H1 (cell line): ENCODE measurements around the gene LAMP5. TPM values are rescaled to one million over a fixed set of nuclear protein-coding genes. Genes with fewer than 3 reads are reported as not detected.

ENCODE experiments used
- CTCF ChIA-PET: fragments of 300-600 bp; sonication (Branson Sonifier 250); formaldehyde crosslinking; loops from one replicate; lab custom pipeline; 2021; ENCODE audit not compliant: partially characterized antibody; lab: Charles Lee
- POLR2A ChIA-PET: fragments of 300-600 bp; sonication (Branson Sonifier 250); formaldehyde crosslinking; loops from one replicate; lab custom pipeline; 2021; ENCODE audit warnings: inconsistent platforms; ENCODE audit not compliant: partially characterized antibody; lab: Charles Lee
- DNase-seq, 2 experiments: peaks; one replicate each; pipeline versions ENCODE4 v3.0.0 to v3.0.0-alpha.2; 2010 to 2022; ENCODE audit warnings: low spot score in 2 of 2, low read depth in 1 of 2, mixed read lengths in 1 of 2
- FAIRE-seq: peaks from 2 replicates; lab custom pipeline; 2011; peaks lifted over from hg19 to GRCh38; lab: Jason Lieb, UNC
- H2AFZ ChIP-seq: 2 replicates; pipeline ENCODE4 v1.8.1; 2012; ENCODE audit warnings: low read length, inconsistent platforms
- H2AK5ac ChIP-seq: 2 replicates; pipeline ENCODE4 v1.6.1; 2013; ENCODE audit warnings: low read depth, low read length
- H2BK120ac ChIP-seq: replicated peaks from 2 replicates; pipeline ENCODE3; 2013; ENCODE audit warnings: low read depth, low read length, inconsistent platforms
- H2BK12ac ChIP-seq: 2 replicates; pipeline ENCODE4 v1.6.1; 2013; ENCODE audit warnings: low read depth, low read length
- H2BK15ac ChIP-seq: 2 replicates; pipeline ENCODE4 v1.6.1; 2013; ENCODE audit warnings: low read length
- H2BK20ac ChIP-seq: 2 replicates; pipeline ENCODE4 v1.6.1; 2013; ENCODE audit warnings: low read length
- H2BK5ac ChIP-seq: 2 replicates; pipeline ENCODE4 v1.6.1; 2013; ENCODE audit warnings: low read depth, low read length
- H3K14ac ChIP-seq: 2 replicates; pipeline ENCODE4 v1.6.1; 2013; ENCODE audit warnings: inconsistent platforms; ENCODE audit not compliant: insufficient read length
- H3K18ac ChIP-seq: 2 replicates; pipeline ENCODE4 v1.6.1; 2013; ENCODE audit warnings: low read length; ENCODE audit errors: extremely low read depth
- H3K23ac ChIP-seq: 2 replicates; pipeline ENCODE4 v1.6.1; 2013; ENCODE audit warnings: inconsistent platforms; ENCODE audit not compliant: insufficient read length
- H3K23me2 ChIP-seq: 2 replicates; pipeline ENCODE4 v1.6.1; 2013; ENCODE audit warnings: low read depth, low read length
- H3K27ac ChIP-seq: 2 replicates; pipeline ENCODE4 v1.6.1; 2011; ENCODE audit warnings: low read depth, low read length, inconsistent platforms
- H3K27me3 ChIP-seq, 4 experiments: replicated peaks in 1 of 4; 1 replicate in 1 of 4; 2 replicates in 3 of 4; pipeline versions ENCODE4 v1.6.1 to v1.8.1; 2011 to 2013; ENCODE audit warnings: low read length in 3 of 4, mild to moderate bottlenecking in 3 of 4, inconsistent platforms in 2 of 4, mixed read lengths in 2 of 4, moderate library complexity in 1 of 4; ENCODE audit not compliant: control insufficient read depth in 3 of 4, insufficient read depth in 3 of 4; ENCODE audit errors: extremely low read depth in 1 of 4
- H3K36me3 ChIP-seq, 4 experiments: 2 replicates each; pipeline versions ENCODE4 v1.6.1 to v1.8.1; 2011 to 2013; ENCODE audit warnings: mild to moderate bottlenecking in 4 of 4, low read length in 3 of 4, moderate library complexity in 2 of 4, control low read depth in 1 of 4, inconsistent platforms in 1 of 4; ENCODE audit not compliant: insufficient read depth in 4 of 4, control insufficient read depth in 2 of 4
- H3K4ac ChIP-seq: replicated peaks from 2 replicates; pipeline ENCODE3; 2013; ENCODE audit warnings: low read length, low read depth, mixed read lengths, inconsistent platforms; ENCODE audit not compliant: insufficient read length
- H3K4me1 ChIP-seq, 4 experiments: replicated peaks in 1 of 4; 1 replicate in 1 of 4; 2 replicates in 3 of 4; pipeline versions ENCODE4 v1.6.1 to v1.8.1; 2011 to 2013; ENCODE audit warnings: low read length in 3 of 4, inconsistent platforms in 2 of 4, mixed read lengths in 1 of 4; ENCODE audit not compliant: insufficient read depth in 4 of 4, control insufficient read depth in 3 of 4
- H3K4me2 ChIP-seq, 2 experiments: 2 replicates each; pipeline versions ENCODE4 v1.6.1 to v1.8.1; 2011 to 2013; ENCODE audit warnings: low read depth in 2 of 2, low read length in 2 of 2, control low read depth in 1 of 2, inconsistent platforms in 1 of 2, mild to moderate bottlenecking in 1 of 2; ENCODE audit not compliant: insufficient read depth in 1 of 2
- H3K4me3 ChIP-seq, 4 experiments: fragments of 200-600, 300-600 bp in 1 of 4; sonication (generic), shearing (Covaris generic), sonication (Bioruptor Twin) in 1 of 4; 2 replicates each; pipeline versions ENCODE4 v1.5.1 to v1.8.1; 2011 to 2016; ENCODE audit warnings: low read length in 4 of 4, low read depth in 3 of 4, control low read depth in 2 of 4, inconsistent platforms in 2 of 4, mild to moderate bottlenecking in 2 of 4, mixed read lengths in 1 of 4, moderate library complexity in 1 of 4; ENCODE audit not compliant: insufficient read depth in 2 of 4; ENCODE audit errors: extremely low read depth in 1 of 4
- H3K56ac ChIP-seq: replicated peaks from 2 replicates; pipeline ENCODE3; 2013; ENCODE audit warnings: low read depth, mild to moderate bottlenecking, mixed read lengths, low read length, inconsistent platforms; ENCODE audit not compliant: insufficient read length
- H3K79me1 ChIP-seq: 2 replicates; pipeline ENCODE4 v1.6.1; 2013; ENCODE audit warnings: low read depth, low read length, control low read depth
- H3K79me2 ChIP-seq, 2 experiments: 2 replicates each; pipeline versions ENCODE4 v1.6.1 to v1.8.1; 2012 to 2013; ENCODE audit warnings: low read length in 2 of 2, mild to moderate bottlenecking in 2 of 2, inconsistent platforms in 1 of 2; ENCODE audit not compliant: insufficient read depth in 2 of 2, control insufficient read depth in 1 of 2
- H3K9ac ChIP-seq, 4 experiments: replicated peaks in 1 of 4; 1 replicate in 1 of 4; 2 replicates in 3 of 4; pipeline versions ENCODE4 v1.6.1 to v1.8.1; 2011 to 2013; ENCODE audit warnings: low read depth in 3 of 4, low read length in 3 of 4, control low read depth in 2 of 4, mild to moderate bottlenecking in 2 of 4, moderate library complexity in 2 of 4, inconsistent platforms in 1 of 4; ENCODE audit errors: extremely low read depth in 1 of 4
- H3K9me3 ChIP-seq, 2 experiments: 2 replicates each; pipeline versions ENCODE4 v1.6.1 to v1.8.1; 2012 to 2013; ENCODE audit warnings: mild to moderate bottlenecking in 2 of 2, moderate library complexity in 2 of 2, control low read depth in 1 of 2, inconsistent platforms in 1 of 2, low read depth in 1 of 2, low read length in 1 of 2, mixed read lengths in 1 of 2; ENCODE audit not compliant: insufficient read depth in 2 of 2
- H4K20me1 ChIP-seq, 2 experiments: replicated peaks in 1 of 2; 2 replicates each; pipeline versions ENCODE3 to v1.8.1; 2011 to 2013; ENCODE audit warnings: inconsistent platforms in 2 of 2, low read length in 2 of 2, mild to moderate bottlenecking in 1 of 2; ENCODE audit not compliant: insufficient read depth in 2 of 2, control insufficient read depth in 1 of 2
- H4K5ac ChIP-seq: 2 replicates; pipeline ENCODE4 v1.6.1; 2013; ENCODE audit warnings: low read length, low read depth, mixed read lengths, inconsistent platforms; ENCODE audit not compliant: insufficient read length
- H4K8ac ChIP-seq: 2 replicates; pipeline ENCODE4 v1.8.0; 2013; ENCODE audit warnings: mild to moderate bottlenecking, moderate library complexity, low read length, inconsistent platforms; ENCODE audit not compliant: insufficient read depth; ENCODE audit errors: extremely low read depth
- H4K91ac ChIP-seq: replicated peaks from 2 replicates; pipeline ENCODE3; 2013; ENCODE audit warnings: low read length, mixed read lengths, inconsistent platforms; ENCODE audit not compliant: insufficient read length
- CHD2 ChIP-seq: IDR thresholded peaks from 2 replicates; pipeline ENCODE4 v1.6.1; 2012; ENCODE audit warnings: low read length, improper control_type of control experiment
- CTCF ChIP-seq, 3 experiments: IDR thresholded peaks; 1 replicate in 2 of 3; 2 replicates in 1 of 3; pipeline versions ENCODE4 v1.5.1 to v1.6.1; 2011; ENCODE audit warnings: low read length in 3 of 3, mild to moderate bottlenecking in 3 of 3, inconsistent platforms in 2 of 3, low read depth in 1 of 3, moderate library complexity in 1 of 3; ENCODE audit not compliant: insufficient read depth in 1 of 3; ENCODE audit errors: control extremely low read depth in 1 of 3
- E2F6 ChIP-seq: IDR thresholded peaks from 2 replicates; pipeline ENCODE4 v1.6.1; 2012; ENCODE audit warnings: inconsistent platforms
- KDM4A ChIP-seq: IDR thresholded peaks from one replicate; pipeline ENCODE4 v1.7.1; 2012; ENCODE audit warnings: low read depth, mild to moderate bottlenecking, moderate library complexity, low read length, inconsistent platforms; ENCODE audit not compliant: severe bottlenecking
- RAD21 ChIP-seq, 2 experiments: IDR thresholded peaks in 1 of 2; conservative IDR thresholded peaks in 1 of 2; 2 replicates each; pipeline ENCODE4 v1.6.1; 2011; ENCODE audit warnings: low read depth in 2 of 2, low read length in 2 of 2, improper control_type of control experiment in 1 of 2, inconsistent platforms in 1 of 2, mild to moderate bottlenecking in 1 of 2, moderate library complexity in 1 of 2
- RNF2 ChIP-seq: fragments of 200-900, 300-1000 bp; sonication (generic); IDR thresholded peaks from 2 replicates; pipeline ENCODE4 v1.7.1; 2016; ENCODE audit warnings: borderline replicate concordance, low read depth, mild to moderate bottlenecking, antibody characterized with exemption, low read length; ENCODE audit not compliant: poor library complexity, severe bottlenecking; ENCODE audit errors: missing control alignments
- YY1 ChIP-seq: IDR thresholded peaks from 2 replicates; pipeline ENCODE4 v1.6.1; 2011; ENCODE audit warnings: low read depth, mild to moderate bottlenecking, low read length
- WGBS, 2 experiments: shearing (Covaris generic) in 1 of 2; methylation state at CpG; one replicate each; pipeline versions ENCODE4 v1.1.6 to v1.1.7; 2013 to 2015; ENCODE audit warnings: low lambda C conversion rate in 2 of 2, mixed read lengths in 2 of 2, inconsistent platforms in 1 of 2, low coverage in 1 of 2, missing lambda C conversion rate in 1 of 2; ENCODE audit not compliant: insufficient replicate concordance in 2 of 2, insufficient coverage in 1 of 2, insufficient read length in 1 of 2; ENCODE audit errors: extremely low coverage in 1 of 2, missing lambda C conversion rate in 1 of 2; 5-methylcytosine and 5-hydroxymethylcytosine counted together
- polyA plus RNA-seq, 7 experiments: library from polyadenylated mRNA; depleted of rRNA in 3 of 7; stranded (reverse) in 5 of 7; unstranded in 2 of 7; fragments of >200 nt in 5 of 7; fragments of 200-250 nt in 2 of 7; gene quantifications; 1 replicate in 5 of 7; 2 replicates in 1 of 7; 4 replicates in 1 of 7; pipeline versions ENCODE4 v1.2.1 to v1.2.3, GENCODE V29; 2011 to 2013; ENCODE audit warnings: missing spikeins in 2 of 7, mixed read lengths in 2 of 7
- total RNA-seq: library from RNA; stranded (reverse); fragmentation: NEBNext Ultra II Directional; extraction: Animal tissue kit (Norgen Biotek cat#: 25700); gene quantifications from 2 replicates; pipeline ENCODE4 v1.2.1, GENCODE V29; 2021

The LAMP5 gene
- total and polyA plus RNA-seq, 2 of the 8 experiments (the other 6 are each of a cell fraction or from before 2014, with no cell fraction given): 0.22 to 1.9 TPM

GRCh38 chr20:9516234-9516871 is 2.0 kb downstream of the LAMP5 start:
- Histone ChIP-seq H2AFZ (peak overlapping the region; percentile 91; the same call in 1 of the 2 replicates), H3K9me3 (no peaks in the 10 kb centered on the region), H2BK120ac (no peak overlapping the region), H4K8ac (no peak overlapping the region), H3K23me2 (peaks cover 14% of the 10 kb centered on the region; the same call in 1 of the 2 replicates), H3K79me1 (no peaks in the 10 kb centered on the region), H3K23ac (no peak overlapping the region), H3K9ac (no peak overlapping the region; a peak in 2 of 7 replicates), H4K91ac (no peak overlapping the region), H3K4me2 (peak overlapping the region; percentile 74 to 93), H3K36me3 (no peaks in the 10 kb centered on the region), H4K5ac (no peak overlapping the region), H3K27me3 (peaks cover 42 to 93% (median 69%) of the 10 kb centered on the region in 4 experiments), H3K56ac (no peak overlapping the region), H2BK15ac (no peak overlapping the region), H3K18ac (peak overlapping the region; percentile 62; the same call in 1 of the 2 replicates), H2AK5ac (no peak overlapping the region), H2BK5ac (no peak overlapping the region), H2BK20ac (0 out of 2 replicates have a peak overlapping the region, but pooled peaks have one; percentile 38), H3K27ac (no peak overlapping the region), H2BK12ac (peak overlapping the region; percentile 84; the same call in 1 of the 2 replicates), H3K4me1 (peaks cover 4 to 40% (median 20%) of the 10 kb centered on the region in 4 experiments; a peak in 6 of 7 replicates), H3K14ac (no peak overlapping the region), H4K20me1 (no peaks in the 10 kb centered on the region), H3K4me3 (peak overlapping the region; percentile 17 to 63 (median 48); a peak in 7 of 8 replicates), H3K4ac (no peak overlapping the region), H3K79me2 (no peaks in the 10 kb centered on the region)
- POLR2A ChIA-PET: no interaction called here
- WGBS, 2 experiments: 3% methylated on average over 28 of the region's 28 CpGs; no CpG with 5 or more reads in 1 of the 2 experiments
- DNase-seq: peak in 1 of 2 experiments; percentile 63
- CTCF ChIA-PET: interaction anchor here (1.0 to 10.5 kb wide), 5 partner anchors 12 to 396 kb away, joined by 3 to 79 read pairs (median 5); no protein-coding TSS in a partner anchor
- no peak for FAIRE-seq
- 0 out of 2 replicates have a peak, but pooled peaks have one; percentile 18 for TF ChIP-seq YY1
- peak in 1 of 2 experiments; percentile 12; a peak in 1 of 4 replicates for TF ChIP-seq RAD21 (IDR thresholded peaks at IDR 0.05 in 1 of 2, conservative IDR thresholded peaks at IDR 0.05 in 1 of 2; ENCODE audit: low read depth in 2 of 2, low read length in 2 of 2)
- peak; percentile 81 for TF ChIP-seq RNF2
- TF ChIP-seq E2F6: peak; percentile 72
- TF ChIP-seq KDM4A: peak; percentile 92
- TF ChIP-seq CTCF (IDR thresholded peaks at IDR 0.05; ENCODE audit: control extremely low read depth in 1 of 3, insufficient read depth in 1 of 3, low read depth in 1 of 3, low read length in 3 of 3): no peak
- TF ChIP-seq CHD2: no peak
